HG02943 (cell line): ENCODE data around the gene CDC20B.

Source experiments
- ATAC-seq: cut with Tn5 transposase; IDR thresholded peaks from one replicate; pipeline ENCODE4 v1.9.1; 2021; ENCODE audit warnings: mild to moderate bottlenecking, low read depth, moderate library complexity; ENCODE audit not compliant: unreplicated experiment

The CDC20B gene

GRCh38 chr5:55162666-55163065 is 10.3 kb downstream of the CDC20B start:
- ATAC-seq, result no peak

- no peak for ATAC-seq
Measured at GRCh38 chr5:55160493-55161209, 12.3 kb downstream of the CDC20B start.

GRCh38 chr5:55159763-55160492 is 13.0 kb downstream of the CDC20B start, which contains the start of gene GPX8:
Gene GPX8 (plus strand): TSS chr5:55160171. CDS start chr5:55160193, 22 bp downstream.
- no peak for ATAC-seq

- no peak for ATAC-seq
Measured at GRCh38 chr5:55154873-55155272, 18.1 kb downstream of the CDC20B start.

- no peak for ATAC-seq
Measured at GRCh38 chr5:55151923-55152842, 20.8 kb downstream of the CDC20B start.

GRCh38 chr5:55149308-55149795 is 23.6 kb downstream of the CDC20B start:
- no peak for ATAC-seq

GRCh38 chr5:55146543-55147151 is 26.3 kb downstream of the CDC20B start:
- peak; percentile 71 for ATAC-seq

- ATAC-seq, result no peak
Measured at GRCh38 chr5:55146080-55146479, 26.9 kb downstream of the CDC20B start.

GRCh38 chr5:55143624-55144023 is 29.4 kb downstream of the CDC20B start:
- ATAC-seq, result no peak

- ATAC-seq, result no peak
Measured at GRCh38 chr5:55141945-55142690, 30.9 kb downstream of the CDC20B start.

GRCh38 chr5:55140908-55141665 is 31.9 kb downstream of the CDC20B start:
- ATAC-seq, result no peak

GRCh38 chr5:55136521-55136920 is 36.5 kb downstream of the CDC20B start:
- ATAC-seq, result no peak

GRCh38 chr5:55134053-55134722 is 38.8 kb downstream of the CDC20B start:
- ATAC-seq, result no peak

GRCh38 chr5:55123365-55123764 is 49.6 kb downstream of the CDC20B start:
- ATAC-seq, result no peak

- no peak for ATAC-seq
Measured at GRCh38 chr5:55114061-55114460, 58.9 kb downstream of the CDC20B start.

GRCh38 chr5:55113327-55113726 is 59.6 kb downstream of the CDC20B start:
- no peak for ATAC-seq

GRCh38 chr5:55110217-55110616 is 62.8 kb downstream of the CDC20B start:
- ATAC-seq, result no peak

- no peak for ATAC-seq
Measured at GRCh38 chr5:55108661-55109060, 64.3 kb downstream of the CDC20B start.
